Neural cell (in vitro differentiated cells): ENCODE measurements around the gene PIP4K2A. TPM values are rescaled to one million over a fixed set of nuclear protein-coding genes. Genes with fewer than 3 reads are reported as not detected.
A peak's percentile ranks its signal among the peaks of the same experiment; 100 is the strongest.

Source experiments
- H2AFZ ChIP-seq: fragments of 200-600, 300-800 bp; sonication (generic), shearing (Covaris generic); 2 replicates; pipeline ENCODE4 v1.6.0; 2014; ENCODE audit warnings: low read depth, mild to moderate bottlenecking, antibody characterized with exemption, low read length, moderate library complexity
- H3F3A ChIP-seq: fragments of 200-600 bp; shearing (Covaris generic); 2 replicates; pipeline ENCODE4 v1.6.1; 2016; ENCODE audit warnings: mild to moderate bottlenecking, moderate library complexity, mixed read lengths, antibody characterized with exemption, low read length; ENCODE audit not compliant: insufficient read depth, poor library complexity, severe bottlenecking
- H3K27ac ChIP-seq: fragments of 200-600, 300-800 bp; sonication (generic), shearing (Covaris generic); 2 replicates; pipeline ENCODE4 v1.5.1; 2014; ENCODE audit warnings: mild to moderate bottlenecking, low read length, moderate library complexity
- H3K27me3 ChIP-seq: fragments of 300-800, 200-600 bp; sonication (generic), shearing (Covaris generic); 2 replicates; pipeline ENCODE4 v1.6.0; 2014; ENCODE audit warnings: mild to moderate bottlenecking, low read depth, low read length, moderate library complexity; ENCODE audit not compliant: insufficient read depth
- H3K36me3 ChIP-seq: fragments of 300-800, 200-600 bp; sonication (generic), shearing (Covaris generic); 2 replicates; pipeline ENCODE4 v1.5.1; 2014; ENCODE audit warnings: mild to moderate bottlenecking, antibody characterized with exemption, low read length, moderate library complexity; ENCODE audit not compliant: insufficient read depth
- H3K4me2 ChIP-seq: fragments of 300-800, 200-600 bp; sonication (generic), shearing (Covaris generic); 2 replicates; pipeline ENCODE4 v1.6.0; 2014; ENCODE audit warnings: mild to moderate bottlenecking, low read length
- H3K4me3 ChIP-seq: fragments of 300-800, 200-600 bp; sonication (generic), shearing (Covaris generic); 2 replicates; pipeline ENCODE4 v1.5.1; 2014; ENCODE audit warnings: mild to moderate bottlenecking, low read length, moderate library complexity
- H3K79me2 ChIP-seq: fragments of 200-600 bp; shearing (Covaris generic); replicated peaks from 2 replicates; pipeline ENCODE4 v1.6.0; 2014; ENCODE audit warnings: mild to moderate bottlenecking, low read length, moderate library complexity; ENCODE audit not compliant: insufficient read depth
- H3K9ac ChIP-seq: fragments of 300-800, 200-600 bp; sonication (generic), shearing (Covaris generic); 2 replicates; pipeline ENCODE4 v1.6.1; 2016; ENCODE audit warnings: mild to moderate bottlenecking, low read length, mixed read lengths
- H3K9me2 ChIP-seq: fragments of 200-600 bp; shearing (Covaris generic); 2 replicates; pipeline ENCODE4 v1.6.1; 2016; ENCODE audit warnings: mild to moderate bottlenecking, low read length, mixed read lengths; ENCODE audit not compliant: insufficient read depth
- H3K9me3 ChIP-seq: fragments of 200-600, 300-800 bp; sonication (generic), shearing (Covaris generic); 2 replicates; pipeline ENCODE4 v1.6.1; 2016; ENCODE audit warnings: mild to moderate bottlenecking, mixed run types, low read length, moderate library complexity, mixed read lengths
- H4K20me1 ChIP-seq: fragments of 200-600 bp; shearing (Covaris generic); 2 replicates; pipeline ENCODE4 v1.6.1; 2016; ENCODE audit warnings: mild to moderate bottlenecking, mixed run types; ENCODE audit not compliant: insufficient read depth
- CTCF ChIP-seq: fragments of 450-650 bp; IDR thresholded peaks from 2 replicates; pipeline ENCODE4 v1.5.1; 2014; ENCODE audit warnings: antibody characterized with exemption, mild to moderate bottlenecking, moderate library complexity; ENCODE audit not compliant: poor library complexity, severe bottlenecking
- EP300 ChIP-seq: fragments of 450-650 bp; conservative IDR thresholded peaks from 2 replicates; pipeline ENCODE4 v1.6.1; 2014; ENCODE audit warnings: antibody characterized with exemption, mild to moderate bottlenecking, moderate library complexity; ENCODE audit not compliant: poor library complexity, severe bottlenecking
- EZH2 ChIP-seq: fragments of 200-600, 300-800 bp; shearing (Covaris generic), sonication (generic); IDR thresholded peaks from 2 replicates; pipeline ENCODE4 v1.6.1; 2014; ENCODE audit warnings: antibody characterized with exemption, low read length, borderline replicate concordance, mild to moderate bottlenecking; ENCODE audit not compliant: insufficient read depth, poor library complexity, severe bottlenecking
- MXI1 ChIP-seq: fragments of 450-650 bp; conservative IDR thresholded peaks from 2 replicates; pipeline ENCODE4 v1.6.1; 2014; ENCODE audit warnings: antibody characterized with exemption, mild to moderate bottlenecking; ENCODE audit not compliant: poor library complexity, severe bottlenecking
- POLR2AphosphoS5 ChIP-seq: IDR thresholded peaks from 2 replicates; pipeline ENCODE4 v1.6.1; 2012
- RAD21 ChIP-seq: fragments of 450-650 bp; conservative IDR thresholded peaks from 2 replicates; pipeline ENCODE4 v1.6.1; 2014; ENCODE audit warnings: antibody characterized with exemption, mild to moderate bottlenecking, moderate library complexity
- SMC3 ChIP-seq: fragments of 450-650 bp; conservative IDR thresholded peaks from 2 replicates; pipeline ENCODE4 v1.6.1; 2014; ENCODE audit warnings: antibody characterized with exemption, mild to moderate bottlenecking, moderate library complexity; ENCODE audit not compliant: poor library complexity
- TAF1 ChIP-seq: IDR thresholded peaks from 2 replicates; pipeline ENCODE4 v1.6.1; 2012; ENCODE audit warnings: low read depth
- polyA plus RNA-seq: library from polyadenylated mRNA; depleted of rRNA; stranded (reverse); fragments of >200 nt; gene quantifications from 2 replicates; pipeline ENCODE4 v1.2.3, GENCODE V29; 2014
- TF ChIP-seq, protein P1 (sequence below): IDR thresholded peaks from 2 replicates; pipeline ENCODE4 v1.6.1; 2012; ENCODE audit warnings: borderline replicate concordance

The PIP4K2A gene
- polyA plus RNA-seq, 1 donor from 2014 or later: 12.6 TPM

DNA sequence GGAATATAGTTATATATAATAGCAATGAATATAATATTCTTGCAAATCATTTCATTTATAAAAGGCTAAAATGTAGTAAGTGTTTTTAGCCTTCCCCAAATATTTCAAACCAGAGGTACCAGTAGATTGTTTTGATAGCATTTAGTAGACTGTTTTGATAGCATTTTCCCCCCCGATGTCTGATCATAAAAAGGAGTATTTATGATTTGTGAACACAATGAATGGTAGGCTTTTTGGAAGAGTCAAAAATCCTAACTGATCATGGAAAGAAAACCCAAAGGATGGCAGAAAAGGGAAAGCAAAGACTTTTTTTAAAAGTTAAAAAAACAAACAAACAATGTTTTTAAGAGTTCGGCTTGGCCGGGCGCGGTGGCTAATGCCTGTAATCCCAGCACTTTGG is 152.5 kb downstream of the PIP4K2A start:
- Histone ChIP-seq H3K36me3 (no peaks in the 10 kb centered on the region), H3K27me3 (no peaks in the 10 kb centered on the region), H3K9ac (no peak overlapping the region), H3F3A (peaks cover 11% of the 10 kb centered on the region), H2AFZ (no peak overlapping the region), H3K4me2 (no peak overlapping the region), H3K79me2 (no peaks in the 10 kb centered on the region), H3K9me3 (no peaks in the 10 kb centered on the region), H3K27ac (no peak overlapping the region), H3K4me3 (no peak overlapping the region), H4K20me1 (no peaks in the 10 kb centered on the region), H3K9me2 (no peaks in the 10 kb centered on the region)
- TF ChIP-seq POLR2AphosphoS5 (no peak), EZH2 (no peak), TAF1 (no peak), RAD21 (no peak), MXI1 (no peak), CTCF (no peak), SMC3 (no peak), EP300 (no peak)
- TF ChIP-seq, protein P1, sequence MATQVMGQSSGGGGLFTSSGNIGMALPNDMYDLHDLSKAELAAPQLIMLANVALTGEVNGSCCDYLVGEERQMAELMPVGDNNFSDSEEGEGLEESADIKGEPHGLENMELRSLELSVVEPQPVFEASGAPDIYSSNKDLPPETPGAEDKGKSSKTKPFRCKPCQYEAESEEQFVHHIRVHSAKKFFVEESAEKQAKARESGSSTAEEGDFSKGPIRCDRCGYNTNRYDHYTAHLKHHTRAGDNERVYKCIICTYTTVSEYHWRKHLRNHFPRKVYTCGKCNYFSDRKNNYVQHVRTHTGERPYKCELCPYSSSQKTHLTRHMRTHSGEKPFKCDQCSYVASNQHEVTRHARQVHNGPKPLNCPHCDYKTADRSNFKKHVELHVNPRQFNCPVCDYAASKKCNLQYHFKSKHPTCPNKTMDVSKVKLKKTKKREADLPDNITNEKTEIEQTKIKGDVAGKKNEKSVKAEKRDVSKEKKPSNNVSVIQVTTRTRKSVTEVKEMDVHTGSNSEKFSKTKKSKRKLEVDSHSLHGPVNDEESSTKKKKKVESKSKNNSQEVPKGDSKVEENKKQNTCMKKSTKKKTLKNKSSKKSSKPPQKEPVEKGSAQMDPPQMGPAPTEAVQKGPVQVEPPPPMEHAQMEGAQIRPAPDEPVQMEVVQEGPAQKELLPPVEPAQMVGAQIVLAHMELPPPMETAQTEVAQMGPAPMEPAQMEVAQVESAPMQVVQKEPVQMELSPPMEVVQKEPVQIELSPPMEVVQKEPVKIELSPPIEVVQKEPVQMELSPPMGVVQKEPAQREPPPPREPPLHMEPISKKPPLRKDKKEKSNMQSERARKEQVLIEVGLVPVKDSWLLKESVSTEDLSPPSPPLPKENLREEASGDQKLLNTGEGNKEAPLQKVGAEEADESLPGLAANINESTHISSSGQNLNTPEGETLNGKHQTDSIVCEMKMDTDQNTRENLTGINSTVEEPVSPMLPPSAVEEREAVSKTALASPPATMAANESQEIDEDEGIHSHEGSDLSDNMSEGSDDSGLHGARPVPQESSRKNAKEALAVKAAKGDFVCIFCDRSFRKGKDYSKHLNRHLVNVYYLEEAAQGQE: no peak

- peak overlapping the region; percentile 0 for H3K9ac ChIP-seq
- no peaks in the 10 kb centered on the region for H3K79me2 ChIP-seq
- H3K4me2 ChIP-seq: peak overlapping the region; percentile 22
- peak overlapping the region; percentile 45 for H3K4me3 ChIP-seq
- no peaks in the 10 kb centered on the region for H3K9me3 ChIP-seq
- H3K36me3 ChIP-seq: no peaks in the 10 kb centered on the region
- H3K9me2 ChIP-seq: no peaks in the 10 kb centered on the region
- peaks cover 11% of the 10 kb centered on the region for H3F3A ChIP-seq
- H3K27me3 ChIP-seq: no peaks in the 10 kb centered on the region
- no peak for TF ChIP-seq MXI1
- TF ChIP-seq SMC3: peak; percentile 27
- TF ChIP-seq CTCF: peak; percentile 36
- TF ChIP-seq, protein P1: no peak
- TF ChIP-seq EP300: peak; percentile 68
- no peak for TF ChIP-seq TAF1
- TF ChIP-seq RAD21: no peak
- TF ChIP-seq POLR2AphosphoS5: peak; percentile 67
- no peaks in the 10 kb centered on the region for H4K20me1 ChIP-seq
- H3K27ac ChIP-seq: peak overlapping the region; percentile 39
- H2AFZ ChIP-seq: no peak overlapping the region
Observed at GRCh38 chr10:22560913-22561239, 153.5 kb downstream of the PIP4K2A start.
